SK-N-SH (cell line): Measurements from ENCODE around the gene CHRNG. TPM values are rescaled to one million over a fixed set of nuclear protein-coding genes. Genes with fewer than 3 reads are reported as not detected.

Source experiments
- CTCF ChIA-PET: fragments of 300-600, 350-600 bp; formaldehyde crosslinking; extraction: SDS; loops from one replicate; lab custom pipeline; 2021; lab: Yijun Ruan, JAX
- POLR2A ChIA-PET: fragments of 350-600 bp; sonication (Branson Sonifier 250); formaldehyde crosslinking; extraction: SDS; loops from one replicate; lab custom pipeline; 2020; ENCODE audit warnings: antibody characterized with exemption, inconsistent platforms; lab: Yijun Ruan, JAX
- DNase-seq: peaks from one replicate; pipeline ENCODE4 v3.0.0; 2012
- H2AFZ ChIP-seq: fragments of 200-600 bp; sonication (generic); 2 replicates; pipeline ENCODE4 v1.8.1; 2016; ENCODE audit warnings: antibody characterized with exemption, mild to moderate bottlenecking, low read depth
- H3F3A ChIP-seq: fragments of 200-600 bp; sonication (generic); replicated peaks from 2 replicates; pipeline ENCODE3; 2016; ENCODE audit warnings: antibody characterized with exemption, mild to moderate bottlenecking; ENCODE audit not compliant: insufficient read depth
- H3K27ac ChIP-seq, 2 experiments: fragments of 200-500 bp in 1 of 2; fragments of 200-600 bp in 1 of 2; sonication (Bioruptor generic) in 1 of 2; sonication (generic), shearing (Covaris generic) in 1 of 2; 2 replicates each; pipeline versions ENCODE4 v1.5.1 to v1.6.1; 2014 to 2016; ENCODE audit warnings: low read depth in 2 of 2, inconsistent platforms in 1 of 2, low read length in 1 of 2, mild to moderate bottlenecking in 1 of 2, mixed read lengths in 1 of 2
- H3K27me3 ChIP-seq: fragments of 200-600 bp; sonication (generic), shearing (Covaris generic); 2 replicates; pipeline ENCODE4 v1.6.1; 2016; ENCODE audit warnings: mixed run types; ENCODE audit not compliant: insufficient read depth
- H3K36me3 ChIP-seq, 2 experiments: fragments of 200-500 bp in 1 of 2; fragments of 200-600 bp in 1 of 2; sonication (Bioruptor generic) in 1 of 2; sonication (generic) in 1 of 2; replicated peaks in 1 of 2; 2 replicates each; pipeline versions ENCODE3 to v1.5.1; 2014 to 2016; ENCODE audit warnings: low read length in 1 of 2, mild to moderate bottlenecking in 1 of 2; ENCODE audit not compliant: insufficient read depth in 2 of 2, control insufficient read depth in 1 of 2
- H3K4me1 ChIP-seq, 2 experiments: fragments of 200-500 bp in 1 of 2; fragments of 200-600 bp in 1 of 2; sonication (Bioruptor generic) in 1 of 2; sonication (generic), shearing (Covaris generic) in 1 of 2; 2 replicates each; pipeline versions ENCODE4 v1.5.1 to v1.6.1; 2014 to 2016; ENCODE audit warnings: low read depth in 1 of 2, low read length in 1 of 2, mixed run types in 1 of 2; ENCODE audit not compliant: insufficient read depth in 2 of 2, control insufficient read depth in 1 of 2
- H3K4me2 ChIP-seq: fragments of 200-600 bp; sonication (generic), shearing (Covaris generic); 2 replicates; pipeline ENCODE4 v1.6.1; 2017; ENCODE audit warnings: mixed run types
- H3K4me3 ChIP-seq, 2 experiments: fragments of 200-500 bp in 1 of 2; fragments of 200-600 bp in 1 of 2; sonication (Bioruptor generic) in 1 of 2; sonication (generic), shearing (Covaris generic) in 1 of 2; 2 replicates each; pipeline versions ENCODE4 v1.5.1 to v1.8.1; 2014 to 2016; ENCODE audit warnings: low read depth in 2 of 2, inconsistent platforms in 1 of 2, low read length in 1 of 2, mild to moderate bottlenecking in 1 of 2, mixed read lengths in 1 of 2, moderate library complexity in 1 of 2
- H3K79me2 ChIP-seq: fragments of 200-600 bp; sonication (generic); 2 replicates; pipeline ENCODE4 v1.8.1; 2017; ENCODE audit warnings: mild to moderate bottlenecking; ENCODE audit not compliant: insufficient read depth
- H3K9ac ChIP-seq: fragments of 200-600 bp; sonication (generic); 2 replicates; pipeline ENCODE4 v1.6.1; 2017; ENCODE audit warnings: mixed run types
- H3K9me2 ChIP-seq: fragments of 200-600 bp; sonication (generic); 2 replicates; pipeline ENCODE4 v1.6.1; 2017; ENCODE audit warnings: mixed run types
- H3K9me3 ChIP-seq: fragments of 200-600 bp; sonication (generic); 2 replicates; pipeline ENCODE4 v1.6.1; 2017; ENCODE audit warnings: mixed run types, mild to moderate bottlenecking, moderate library complexity
- H4K20me1 ChIP-seq: fragments of 200-600 bp; sonication (generic); 2 replicates; pipeline ENCODE4 v1.6.1; 2017; ENCODE audit warnings: mild to moderate bottlenecking, mixed run types; ENCODE audit not compliant: insufficient read depth
- CHD2 ChIP-seq: fragments of 150-350 bp; IDR thresholded peaks from 2 replicates; pipeline ENCODE4 v1.6.1; 2018; ENCODE audit warnings: low read length; ENCODE audit not compliant: partially characterized antibody
- EP300 ChIP-seq, 2 experiments: IDR thresholded peaks; 2 replicates each; pipeline versions ENCODE4 v1.4.0 to v1.6.1; 2012; ENCODE audit warnings: borderline replicate concordance in 1 of 2, low read depth in 1 of 2, low read length in 1 of 2
- EZH2phosphoT487 ChIP-seq: fragments of 200-600 bp; sonication (generic); IDR thresholded peaks from 2 replicates; pipeline ENCODE4 v1.6.1; 2017; ENCODE audit warnings: low read depth, mixed run types, mild to moderate bottlenecking, antibody characterized with exemption, moderate library complexity, borderline replicate concordance
- FOXJ3 ChIP-seq: sonication (generic); formaldehyde crosslinking; IDR thresholded peaks from 2 replicates; pipeline ENCODE4 v1.5.1; 2020; ENCODE audit warnings: mild to moderate bottlenecking, missing genetic modification reagents
- FOXM1 ChIP-seq: IDR thresholded peaks from 2 replicates; pipeline ENCODE4 v1.4.0; 2012; ENCODE audit warnings: low read depth, mild to moderate bottlenecking
- GABPA ChIP-seq: IDR thresholded peaks from 2 replicates; pipeline ENCODE4 v1.4.0; 2012; ENCODE audit warnings: low read depth, mild to moderate bottlenecking
- NFIC ChIP-seq: IDR thresholded peaks from 2 replicates; pipeline ENCODE4 v1.4.0; 2012; ENCODE audit warnings: borderline replicate concordance
- NRF1 ChIP-seq: IDR thresholded peaks from 2 replicates; pipeline ENCODE4 v1.6.1; 2012; ENCODE audit warnings: low read depth, mild to moderate bottlenecking, low read length
- POLR2AphosphoS5 ChIP-seq: IDR thresholded peaks from 2 replicates; pipeline ENCODE4 v1.6.1; 2012; ENCODE audit warnings: low read depth, low read length
- RAD21 ChIP-seq: IDR thresholded peaks from 2 replicates; pipeline ENCODE4 v1.6.1; 2012; ENCODE audit warnings: mild to moderate bottlenecking, low read length
- RXRA ChIP-seq: IDR thresholded peaks from 2 replicates; pipeline ENCODE4 v1.4.0; 2012; ENCODE audit warnings: low read depth, mild to moderate bottlenecking, borderline replicate concordance
- SIN3A ChIP-seq: IDR thresholded peaks from 2 replicates; pipeline ENCODE4 v1.6.1; 2012; ENCODE audit warnings: low read depth, mild to moderate bottlenecking, low read length, moderate library complexity, borderline replicate concordance
- SMC3 ChIP-seq: IDR thresholded peaks from 2 replicates; pipeline ENCODE4 v1.6.1; 2012; ENCODE audit warnings: low read depth, low read length, improper control_type of control experiment
- TAF1 ChIP-seq: IDR thresholded peaks from 2 replicates; pipeline ENCODE4 v1.6.1; 2012; ENCODE audit warnings: low read depth, mild to moderate bottlenecking, low read length, moderate library complexity, borderline replicate concordance
- TCF12 ChIP-seq: IDR thresholded peaks from 2 replicates; pipeline ENCODE4 v1.4.0; 2012
- YY1 ChIP-seq: IDR thresholded peaks from 2 replicates; pipeline ENCODE4 v1.4.0; 2012; ENCODE audit warnings: low read depth, mild to moderate bottlenecking
- WGBS: methylation state at CpG from one replicate; pipeline ENCODE4 v1.1.6; 2017; ENCODE audit warnings: low lambda C conversion rate; 5-methylcytosine and 5-hydroxymethylcytosine counted together
- polyA plus RNA-seq, 3 experiments: library from polyadenylated mRNA; depleted of rRNA; stranded (reverse); fragments of >200 nt; gene quantifications; 2 replicates each; pipeline ENCODE4 v1.2.3, GENCODE V29; 2012
- TF ChIP-seq, protein P1 (sequence below): IDR thresholded peaks from 2 replicates; pipeline ENCODE4; 2012
- TF ChIP-seq, protein P2 (sequence below): IDR thresholded peaks from 2 replicates; pipeline ENCODE4 v1.4.0; 2012; ENCODE audit warnings: low read depth
- TF ChIP-seq, protein P3 (sequence below): fragments of 150-350 bp; IDR thresholded peaks from 2 replicates; pipeline ENCODE4 v1.6.1; 2017; ENCODE audit warnings: antibody characterized with exemption, low read length, low read depth, borderline replicate concordance

CHRNG gene
- polyA plus RNA-seq, 1 of the 3 experiments (the other 2 are of a cell fraction) = not detected

DNA sequence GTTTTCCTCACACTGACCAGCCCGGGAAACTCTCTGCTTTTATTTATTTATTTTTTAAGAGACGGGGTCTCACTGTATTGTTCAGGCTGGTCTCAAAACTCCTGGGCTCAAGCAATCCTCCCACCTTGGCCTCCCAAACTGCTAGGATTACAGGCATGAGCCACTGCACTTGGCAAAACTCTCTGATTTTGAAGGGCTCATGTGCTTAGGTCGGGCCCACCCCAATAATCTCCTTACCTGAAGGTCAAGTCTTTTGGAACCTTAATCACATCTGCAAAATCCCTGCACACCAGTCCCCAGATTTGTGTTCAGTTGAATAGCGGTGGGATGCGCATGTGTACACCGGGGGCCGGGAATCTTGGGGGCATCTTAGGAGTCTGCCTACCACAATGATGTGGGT lies 44.2 kb upstream of the CHRNG start:
- ChIA-PET CTCF (interaction anchor here (2.9 kb wide), 1 partner anchor 26 kb away, joined by 17 read pairs; no protein-coding TSS in a partner anchor), POLR2A (no interaction called here)
- TF ChIP-seq RAD21 (no peak), FOXJ3 (CRISPR knock-in tag) (no peak)
- TF ChIP-seq, protein P1, sequence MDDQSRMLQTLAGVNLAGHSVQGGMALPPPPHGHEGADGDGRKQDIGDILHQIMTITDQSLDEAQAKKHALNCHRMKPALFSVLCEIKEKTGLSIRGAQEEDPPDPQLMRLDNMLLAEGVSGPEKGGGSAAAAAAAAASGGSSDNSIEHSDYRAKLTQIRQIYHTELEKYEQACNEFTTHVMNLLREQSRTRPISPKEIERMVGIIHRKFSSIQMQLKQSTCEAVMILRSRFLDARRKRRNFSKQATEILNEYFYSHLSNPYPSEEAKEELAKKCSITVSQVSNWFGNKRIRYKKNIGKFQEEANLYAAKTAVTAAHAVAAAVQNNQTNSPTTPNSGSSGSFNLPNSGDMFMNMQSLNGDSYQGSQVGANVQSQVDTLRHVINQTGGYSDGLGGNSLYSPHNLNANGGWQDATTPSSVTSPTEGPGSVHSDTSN = no peak
- Histone ChIP-seq H3K36me3 (no peaks in the 10 kb centered on the region), H4K20me1 (no peaks in the 10 kb centered on the region), H3F3A (no peaks in the 10 kb centered on the region), H3K79me2 (no peaks in the 10 kb centered on the region), H3K27me3 (no peaks in the 10 kb centered on the region), H3K9me2 (no peaks in the 10 kb centered on the region), H3K4me3 (no peak overlapping the region), H3K4me1 (peaks cover 0 to 15% of the 10 kb centered on the region in 2 experiments; a peak in 1 of 4 replicates), H3K27ac (no peak overlapping the region), H3K9ac (no peak overlapping the region), H2AFZ (no peak overlapping the region), H3K4me2 (no peak overlapping the region), H3K9me3 (no peaks in the 10 kb centered on the region)
- WGBS = 70% methylated on average over 6 of the region's 7 CpGs
- no peak for DNase-seq

DNA sequence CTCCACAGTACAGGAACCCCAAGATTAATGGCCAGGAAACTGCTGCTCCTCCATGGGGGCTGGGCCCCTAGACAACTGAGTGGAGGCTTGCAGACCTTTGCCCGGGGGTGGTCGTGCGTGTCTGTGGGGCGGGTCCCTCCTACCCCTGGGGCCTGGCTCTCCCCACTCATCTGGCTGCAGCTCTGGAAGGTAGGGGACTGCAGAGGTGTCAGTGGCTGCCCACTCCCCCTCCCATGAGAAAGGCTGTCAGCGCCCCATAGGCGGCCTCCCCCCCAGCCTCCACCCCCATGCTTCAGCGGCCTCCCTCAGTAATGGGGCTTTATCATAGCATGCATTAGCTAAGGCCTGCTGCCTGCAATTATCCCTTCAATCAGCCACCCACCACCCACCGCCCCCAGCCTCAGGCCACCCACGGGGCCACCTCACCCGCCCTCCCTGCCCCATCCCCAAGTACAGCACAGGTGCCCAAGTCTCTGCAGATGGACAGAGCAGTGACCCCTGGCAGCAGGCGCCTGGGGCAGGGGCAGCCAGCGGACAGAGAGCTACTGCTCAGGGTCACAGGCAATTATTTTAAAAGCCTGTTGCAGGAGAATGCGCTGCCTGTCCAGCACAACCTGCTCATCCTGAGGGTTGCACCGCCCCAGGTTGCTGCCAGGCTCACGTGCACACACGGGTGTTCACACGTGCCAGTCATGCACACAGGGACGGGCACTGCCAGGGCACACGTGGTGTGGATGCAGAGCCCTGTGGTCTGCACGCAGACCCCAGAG lies 42.8 kb upstream of the CHRNG start:
- Histone ChIP-seq H3F3A (no peaks in the 10 kb centered on the region), H3K4me2 (no peak overlapping the region), H3K4me3 (no peak overlapping the region), H3K9me3 (no peaks in the 10 kb centered on the region), H3K27ac (no peak overlapping the region), H3K79me2 (no peaks in the 10 kb centered on the region), H3K27me3 (no peaks in the 10 kb centered on the region), H4K20me1 (no peaks in the 10 kb centered on the region), H2AFZ (no peak overlapping the region), H3K9ac (no peak overlapping the region), H3K36me3 (no peaks in the 10 kb centered on the region), H3K4me1 (peaks cover 0 to 18% of the 10 kb centered on the region in 2 experiments; a peak in 1 of 4 replicates), H3K9me2 (no peaks in the 10 kb centered on the region)
- DNase-seq = peak; percentile 60
- WGBS = 40% methylated on average over 1 of the region's 20 CpGs
- TF ChIP-seq, protein P2, sequence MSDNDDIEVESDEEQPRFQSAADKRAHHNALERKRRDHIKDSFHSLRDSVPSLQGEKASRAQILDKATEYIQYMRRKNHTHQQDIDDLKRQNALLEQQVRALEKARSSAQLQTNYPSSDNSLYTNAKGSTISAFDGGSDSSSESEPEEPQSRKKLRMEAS = no peak
- no peak for TF ChIP-seq SMC3
- ChIA-PET CTCF (interaction anchor here (1.3 kb wide), 1 partner anchor 25 kb away, joined by 6 read pairs; no protein-coding TSS in a partner anchor), POLR2A (interaction anchor here (0.6 kb wide), 1 partner anchor 13 kb away, joined by 3 read pairs; no protein-coding TSS in a partner anchor)

DNA sequence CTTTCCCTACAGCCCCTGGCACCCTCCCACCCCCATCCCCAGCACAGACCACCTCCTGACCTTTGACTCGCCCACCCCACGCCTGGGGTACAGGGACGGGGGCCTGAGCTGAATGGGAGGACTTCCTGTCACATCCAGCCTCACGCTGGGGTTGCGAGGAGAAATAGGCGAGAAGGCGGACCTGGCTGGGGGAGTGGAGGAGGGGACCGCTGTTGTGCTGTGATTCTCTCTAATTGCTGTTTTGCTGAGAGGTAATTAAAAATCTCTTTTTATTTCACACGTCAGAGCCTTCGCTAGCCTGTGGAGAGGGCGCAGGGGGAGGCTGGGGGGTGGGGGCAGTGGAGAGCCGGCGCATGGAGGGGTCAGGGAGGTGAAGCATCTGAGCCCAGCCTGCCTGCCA lies 42.1 kb upstream of the CHRNG start:
- no peak overlapping the region for H3K4me2 ChIP-seq
- 0 out of 2 replicates have a peak, but pooled peaks cover 1% of the 10 kb centered on the region for H3K27me3 ChIP-seq
- POLR2A ChIA-PET = interaction anchor here (0.6 kb wide), 1 partner anchor 12 kb away, joined by 3 read pairs; no protein-coding TSS in a partner anchor
- no peak overlapping the region for H3K4me3 ChIP-seq
- no peaks in the 10 kb centered on the region for H3K79me2 ChIP-seq
- H3K9ac ChIP-seq = no peak overlapping the region
- H4K20me1 ChIP-seq = no peaks in the 10 kb centered on the region
- no peak overlapping the region for H2AFZ ChIP-seq
- H3K36me3 ChIP-seq = no peaks in the 10 kb centered on the region
- DNase-seq = no peak
- H3K9me2 ChIP-seq = no peaks in the 10 kb centered on the region
- peaks cover 0 to 23% of the 10 kb centered on the region in 2 experiments; a peak in 1 of 4 replicates for H3K4me1 ChIP-seq
- H3F3A ChIP-seq = no peaks in the 10 kb centered on the region
- H3K9me3 ChIP-seq = no peaks in the 10 kb centered on the region
- WGBS = 71% methylated on average over 13 of the region's 13 CpGs
- H3K27ac ChIP-seq = no peak overlapping the region
- CTCF ChIA-PET = interaction anchor here (1.3 kb wide), 1 partner anchor 25 kb away, joined by 6 read pairs; no protein-coding TSS in a partner anchor
- TF ChIP-seq SIN3A = no peak
- TF ChIP-seq NFIC = no peak
- no peak for TF ChIP-seq GABPA
- no peak for TF ChIP-seq TAF1
- TF ChIP-seq EZH2phosphoT487 = no peak
- TF ChIP-seq RXRA = no peak
- TF ChIP-seq TCF12 = no peak
- TF ChIP-seq, protein P3, sequence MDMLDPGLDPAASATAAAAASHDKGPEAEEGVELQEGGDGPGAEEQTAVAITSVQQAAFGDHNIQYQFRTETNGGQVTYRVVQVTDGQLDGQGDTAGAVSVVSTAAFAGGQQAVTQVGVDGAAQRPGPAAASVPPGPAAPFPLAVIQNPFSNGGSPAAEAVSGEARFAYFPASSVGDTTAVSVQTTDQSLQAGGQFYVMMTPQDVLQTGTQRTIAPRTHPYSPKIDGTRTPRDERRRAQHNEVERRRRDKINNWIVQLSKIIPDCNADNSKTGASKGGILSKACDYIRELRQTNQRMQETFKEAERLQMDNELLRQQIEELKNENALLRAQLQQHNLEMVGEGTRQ = no peak
- TF ChIP-seq POLR2AphosphoS5 = no peak
- TF ChIP-seq FOXM1 = no peak
- no peak for TF ChIP-seq YY1
- no peak for TF ChIP-seq SMC3
- TF ChIP-seq EP300 (IDR thresholded peaks at IDR 0.05; ENCODE audit: borderline replicate concordance in 1 of 2, low read depth in 1 of 2, low read length in 1 of 2) = no peak
- no peak for TF ChIP-seq CHD2
- no peak for TF ChIP-seq NRF1
